ENCODE results near the gene TREX2. TPM values are rescaled to one million over a fixed set of nuclear protein-coding genes. Genes with fewer than 3 reads are reported as not detected.
A peak's percentile ranks its signal among the peaks of the same experiment; 100 is the strongest.

TREX2 gene
- total RNA-seq, 1 experiment from 2014 or later, result 2.9 TPM

DNA sequence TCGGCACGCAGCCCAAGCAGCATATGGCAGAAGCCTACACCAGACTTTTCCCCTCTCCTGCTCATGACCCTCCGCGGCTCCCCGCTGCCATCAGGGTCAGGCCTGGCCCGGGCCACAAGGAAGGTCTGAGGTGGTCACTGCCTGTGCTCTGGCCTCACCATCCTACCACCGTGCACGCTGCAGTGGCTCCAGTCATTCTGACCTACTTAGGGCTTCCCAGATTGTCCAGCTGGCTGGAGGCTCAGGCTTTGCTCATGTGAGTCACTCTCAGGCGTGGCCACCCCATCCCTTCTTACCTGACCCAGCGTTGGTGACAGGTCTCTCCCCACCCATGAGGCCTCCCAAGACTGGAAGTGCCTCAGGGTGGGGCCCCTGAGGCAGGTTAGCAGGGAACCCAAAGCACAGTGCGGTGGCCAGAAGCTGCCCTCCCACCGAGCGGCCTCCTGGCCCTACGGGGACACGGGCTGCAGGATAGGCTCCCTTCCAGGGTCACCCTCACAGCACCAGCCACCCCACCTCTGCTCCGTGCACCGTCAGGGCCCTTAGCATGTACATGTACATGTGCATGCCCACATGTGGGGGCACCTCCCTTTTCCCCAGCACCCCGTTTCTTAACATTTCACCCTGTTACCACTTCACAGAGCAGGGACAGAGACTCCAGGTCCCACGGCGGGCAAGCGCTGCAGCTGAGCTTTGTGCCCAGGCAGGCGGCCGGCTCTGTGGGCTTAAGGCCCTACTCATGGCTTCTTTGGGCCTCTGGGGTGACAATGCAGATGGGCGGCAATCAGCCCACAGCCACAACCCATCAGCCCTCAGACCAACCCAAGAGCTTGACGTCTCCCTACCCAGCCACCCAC, 2.2 kb downstream of the TREX2 start:
- CTCF ChIA-PET, result no interaction called here
- no peak overlapping the region for H3K4me2 ChIP-seq (ENCODE audit: low read length)
- no peaks in the 10 kb centered on the region for H3K27me3 ChIP-seq (ENCODE audit: insufficient read depth, low read length)
- POLR2A ChIA-PET, result no interaction called here
- H2AFZ ChIP-seq (ENCODE audit: low read depth, low read length, poor library complexity, severe bottlenecking), result no peak overlapping the region
- ATAC-seq (peak; percentile 33; the same call in 1 of the 2 replicates), DNase-seq (ENCODE audit: low read depth, low spot score) (no peak)
- no peaks in the 10 kb centered on the region for H3K36me3 ChIP-seq (ENCODE audit: control insufficient read depth in 1 of 2, insufficient read depth in 2 of 2, low read length in 2 of 2)
- RAD21 ChIA-PET (ENCODE audit: low non-redundant PET in 1 of 2, low total read pairs in 2 of 2, uncharacterized antibody in 2 of 2, unreplicated experiment in 2 of 2), result no interaction called here
- no peaks in the 10 kb centered on the region for H4K20me1 ChIP-seq (ENCODE audit: insufficient read depth)
- TF ChIP-seq SRF (IDR thresholded peaks at IDR 0.05; ENCODE audit: low read depth), result no peak
- TF ChIP-seq ELF1 (IDR thresholded peaks at IDR 0.05; ENCODE audit: borderline replicate concordance, low read depth), result no peak
- no peak for TF ChIP-seq FOSL1 (IDR thresholded peaks at IDR 0.05; ENCODE audit: low read depth)
- no peak for TF ChIP-seq YY1 (IDR thresholded peaks at IDR 0.05; ENCODE audit: extremely low read depth, insufficient replicate concordance, low read depth, low read length)
- TF ChIP-seq EGR1 (IDR thresholded peaks at IDR 0.05; ENCODE audit: low read depth), result no peak
- TF ChIP-seq CEBPB (IDR thresholded peaks at IDR 0.05; ENCODE audit: low read depth), result no peak
- TF ChIP-seq TCF7L2 (IDR thresholded peaks at IDR 0.05; ENCODE audit: borderline replicate concordance, extremely low read depth, insufficient read depth, insufficient read length), result no peak
- no peak for TF ChIP-seq POLR2AphosphoS5 (IDR thresholded peaks at IDR 0.05; ENCODE audit: low read depth, low read length)
- TF ChIP-seq ZNF274 (IDR thresholded peaks at IDR 0.05; ENCODE audit: low read depth, low read length), result no peak
- no peak for TF ChIP-seq MAX (IDR thresholded peaks at IDR 0.05)
- no peaks in the 10 kb centered on the region for H3K9me2 ChIP-seq (ENCODE audit: insufficient read depth)
- H3K9ac ChIP-seq (ENCODE audit: low read length), result no peak overlapping the region
- peaks cover 0 to 7% of the 10 kb centered on the region in 2 experiments; a peak in 1 of 4 replicates for H3K4me1 ChIP-seq (ENCODE audit: control insufficient read depth in 1 of 2, insufficient read depth in 2 of 2, low read length in 2 of 2)
- intact Hi-C loops (cut with micrococcal nuclease), result no loop called here
- BruUV-seq (replicated peaks), result no TSS peak
- H3K27ac ChIP-seq (ENCODE audit: low read depth, low read length), result no peak overlapping the region
- H3K9me3 ChIP-seq (ENCODE audit: control insufficient read depth in 1 of 2, insufficient read depth in 1 of 2, low read depth in 1 of 2, low read length in 2 of 2), result no peaks in the 10 kb centered on the region
- no peaks in the 10 kb centered on the region for H3K79me2 ChIP-seq (ENCODE audit: insufficient read depth, low read length)
- no peak overlapping the region for H3K4me3 ChIP-seq (replicated peaks in 1 of 2; ENCODE audit: low read depth in 1 of 2, low read length in 2 of 2)
